NCI-H774 (cell line): ENCODE data around the gene ETHE1.

ENCODE experiments used
- DNase-seq: peaks from one replicate; lab custom pipeline; 2025; lab: John Stamatoyannopoulos, UW

ETHE1 gene, protein sequence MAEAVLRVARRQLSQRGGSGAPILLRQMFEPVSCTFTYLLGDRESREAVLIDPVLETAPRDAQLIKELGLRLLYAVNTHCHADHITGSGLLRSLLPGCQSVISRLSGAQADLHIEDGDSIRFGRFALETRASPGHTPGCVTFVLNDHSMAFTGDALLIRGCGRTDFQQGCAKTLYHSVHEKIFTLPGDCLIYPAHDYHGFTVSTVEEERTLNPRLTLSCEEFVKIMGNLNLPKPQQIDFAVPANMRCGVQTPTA

GRCh38 chr19:43526884-43527859 is at the start of gene ETHE1:
ETHE1 (minus strand) TSS chr19:43527201; CDS start chr19:43527177, 24 bp downstream.
- DNase-seq, result peak; percentile 60

DNA sequence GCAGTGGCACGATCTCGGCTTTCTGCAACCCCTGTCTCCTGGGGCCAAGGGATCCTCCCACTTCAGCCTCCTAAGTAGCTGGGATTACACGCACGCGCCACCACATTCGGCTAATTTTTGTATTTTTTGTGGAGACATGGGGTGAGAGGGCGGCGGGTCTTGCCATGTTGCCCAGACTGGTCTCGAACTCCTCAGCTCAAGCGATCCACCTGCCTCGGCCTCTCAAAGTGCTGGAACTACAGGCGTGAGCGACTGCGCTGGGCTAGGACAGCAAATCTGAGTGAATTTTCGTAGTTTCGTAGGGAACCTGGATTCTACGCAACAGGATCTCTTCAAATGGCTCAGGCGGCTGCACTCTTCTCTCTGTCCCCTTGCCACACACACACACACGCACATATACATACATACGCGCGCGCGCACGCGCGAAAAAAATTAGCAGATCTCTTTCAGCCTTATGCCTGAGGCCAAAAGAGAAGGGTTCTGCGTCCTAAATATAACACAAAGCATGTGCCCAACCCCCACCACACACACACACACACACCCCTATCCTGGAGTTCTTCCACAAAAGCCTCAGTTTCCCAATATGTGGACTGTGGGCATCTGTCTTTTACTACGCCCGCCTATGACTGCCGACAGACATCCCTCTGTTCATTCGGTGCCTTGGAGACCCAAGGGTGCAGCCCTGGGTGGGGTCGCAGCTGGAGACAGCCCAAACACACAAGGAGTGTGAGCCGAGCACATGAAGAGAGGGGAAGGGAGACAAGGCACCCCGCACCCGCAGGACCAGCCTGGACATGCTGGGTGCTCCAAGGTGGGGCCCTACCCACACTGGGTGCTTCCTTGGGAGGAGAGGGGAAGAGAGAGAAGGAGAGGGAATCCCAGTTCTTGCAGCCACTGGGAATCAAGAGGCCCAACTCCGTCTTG is 49.2 kb upstream of the ETHE1 start:
- DNase-seq, result no peak

DNA sequence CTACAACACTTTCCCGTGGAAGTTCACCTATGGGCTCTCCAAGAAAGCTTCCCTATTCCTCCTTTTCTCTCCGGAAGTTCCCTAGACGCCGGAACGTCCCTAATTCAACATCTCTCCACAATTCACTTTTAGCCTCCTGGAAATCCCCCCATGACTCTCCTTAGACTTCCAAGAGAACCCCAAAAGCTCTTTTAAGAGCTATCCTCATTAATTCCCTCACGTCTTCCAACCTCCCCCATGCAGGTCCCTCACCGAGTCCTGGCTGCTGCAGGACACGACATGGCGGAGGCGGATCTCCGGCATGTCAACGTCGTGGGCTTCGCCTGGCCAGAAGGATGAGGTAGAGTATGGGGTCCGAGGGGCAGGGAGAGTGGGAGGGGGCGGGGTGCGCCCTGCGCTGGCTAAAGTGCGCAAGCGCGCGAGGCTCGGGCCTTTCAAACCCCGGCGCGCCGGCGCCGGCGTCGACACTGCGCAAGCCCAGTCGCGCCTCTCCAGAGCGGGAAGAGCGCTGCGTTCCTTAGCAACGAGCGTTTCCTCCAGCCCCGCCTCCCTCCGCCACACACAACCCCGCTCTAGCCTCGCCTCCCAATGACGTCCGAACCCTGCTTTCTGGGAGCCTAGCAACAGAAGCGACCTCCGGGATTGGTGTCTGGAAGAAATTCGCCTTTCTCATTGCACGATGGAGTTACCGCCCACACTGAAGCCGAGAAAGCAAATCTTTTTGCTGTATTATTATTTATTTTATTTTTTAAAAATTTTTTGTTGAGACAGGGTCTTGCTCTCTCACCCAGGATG is 48.4 kb upstream of the ETHE1 start, which contains the start of the genes PINLYP and XRCC1:
Gene PINLYP, plus strand, starts transcription at position 646 of the 795 bp plus-strand sequence. CDS start 1,391 bp downstream, outside the sequence.
Gene XRCC1, minus strand, starts transcription at position 372 of the 795 bp plus-strand sequence. Its CDS starts 69 bp downstream, at position 303.
- DNase-seq, result peak; percentile 98

DNA sequence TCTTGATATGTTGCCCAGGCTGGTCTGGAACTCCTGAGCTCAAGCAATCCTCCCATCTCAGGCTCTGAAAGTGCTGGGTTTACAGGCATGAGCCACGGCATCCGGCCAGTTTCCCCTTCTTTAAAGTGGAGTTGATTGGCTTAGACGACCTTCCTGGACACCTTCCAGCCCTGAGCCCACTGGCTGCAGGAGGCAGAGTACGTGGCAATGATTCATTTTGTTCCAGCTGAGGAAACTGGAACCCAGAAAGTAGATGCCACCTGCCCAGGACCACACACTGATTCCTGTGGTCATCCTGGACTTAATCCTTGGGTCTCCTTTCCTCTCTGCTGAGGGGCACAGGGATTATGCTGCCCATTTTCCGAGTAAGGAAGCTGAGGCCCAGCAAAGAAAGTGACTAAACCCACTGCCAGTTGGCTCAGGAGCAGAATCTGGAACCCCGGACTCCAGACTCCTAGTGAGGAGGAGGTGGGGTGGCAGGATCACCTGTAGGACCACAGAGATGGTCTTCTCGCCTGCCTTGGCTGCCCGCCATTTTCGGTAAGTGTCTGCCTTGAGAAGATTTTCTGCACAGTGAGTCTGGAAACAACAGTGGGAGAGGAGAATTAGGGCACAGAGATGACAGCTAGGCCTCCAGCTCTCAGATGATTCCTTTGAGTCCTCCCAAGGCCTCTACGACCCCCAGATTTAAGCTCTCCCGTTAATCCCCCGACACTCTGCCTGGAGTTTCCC is 47.6 kb upstream of the ETHE1 start:
- no peak for DNase-seq

- DNase-seq, result peak; percentile 85
Observed at GRCh38 chr19:43572171-43572588, 45.2 kb upstream of the ETHE1 start.

GRCh38 chr19:43570174-43570791 is 43.3 kb upstream of the ETHE1 start:
- peak; percentile 86 for DNase-seq

DNA sequence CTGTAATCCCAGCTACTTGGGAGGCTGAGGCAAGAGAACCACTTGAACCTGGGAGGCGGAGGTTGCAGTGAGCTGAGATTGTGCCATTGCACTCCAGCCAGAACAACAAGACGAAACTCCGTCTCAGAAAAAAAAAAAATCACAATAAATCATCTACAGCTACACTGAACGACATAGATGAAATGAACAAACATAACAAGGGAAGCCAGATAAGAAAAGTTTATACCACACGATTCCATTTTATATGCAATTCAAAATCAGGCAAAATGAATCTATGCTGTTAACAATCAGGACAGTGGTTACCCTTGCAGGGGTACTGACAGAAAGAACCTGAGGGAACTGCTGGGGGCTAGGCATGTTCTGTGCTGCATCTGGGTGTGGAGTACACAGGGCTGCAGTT is 42.7 kb upstream of the ETHE1 start:
- no peak for DNase-seq

- DNase-seq, result no peak
Observed at GRCh38 chr19:43564800-43565199, 37.8 kb upstream of the ETHE1 start.

- DNase-seq, result no peak
Observed at GRCh38 chr19:43563816-43564457, 36.9 kb upstream of the ETHE1 start.

- DNase-seq, result peak; percentile 61
Observed at GRCh38 chr19:43562698-43563241, 35.8 kb upstream of the ETHE1 start.

- no peak for DNase-seq
Observed at GRCh38 chr19:43562226-43562697, 35.3 kb upstream of the ETHE1 start.

DNA sequence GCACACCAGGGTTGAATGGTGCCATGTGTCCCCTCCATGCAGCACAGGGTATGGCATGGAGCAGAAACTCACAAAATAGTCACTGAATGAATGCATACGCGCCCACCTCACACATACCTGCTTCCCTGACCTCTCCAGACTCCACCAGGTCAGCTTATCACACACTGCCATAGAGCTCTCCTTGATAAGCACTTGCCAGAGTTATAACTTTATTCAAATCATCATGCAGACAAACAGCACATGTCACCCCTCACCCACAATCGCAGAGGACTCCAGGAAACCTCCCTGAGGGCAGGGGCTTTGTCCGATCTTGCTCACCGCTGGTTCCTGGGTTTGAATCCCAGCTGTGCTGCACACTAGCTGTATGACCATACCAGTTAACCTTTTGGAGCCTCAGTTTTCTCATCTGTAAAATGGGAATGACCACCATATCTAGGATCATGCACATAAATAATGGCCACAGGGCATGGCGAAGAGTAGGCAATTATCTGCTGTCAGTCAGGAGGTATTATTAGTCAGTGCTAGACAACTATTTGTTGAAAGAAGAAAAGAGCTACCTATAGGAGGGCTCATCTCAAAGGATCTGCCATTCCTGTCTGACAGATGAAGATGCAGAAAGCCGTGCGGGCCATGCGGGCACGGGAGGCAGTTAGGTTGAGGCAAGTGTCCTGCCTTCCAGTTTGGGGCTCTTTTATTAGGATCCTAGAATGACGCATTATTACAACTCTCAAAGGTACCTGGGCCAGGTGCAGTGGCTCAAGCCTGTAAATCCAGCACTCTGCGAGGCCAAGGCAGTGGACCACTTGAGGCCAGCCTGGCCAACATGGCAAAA is 34.4 kb upstream of the ETHE1 start:
- DNase-seq, result no peak

- no peak for DNase-seq
Observed at GRCh38 chr19:43560687-43561086, 33.7 kb upstream of the ETHE1 start.

DNA sequence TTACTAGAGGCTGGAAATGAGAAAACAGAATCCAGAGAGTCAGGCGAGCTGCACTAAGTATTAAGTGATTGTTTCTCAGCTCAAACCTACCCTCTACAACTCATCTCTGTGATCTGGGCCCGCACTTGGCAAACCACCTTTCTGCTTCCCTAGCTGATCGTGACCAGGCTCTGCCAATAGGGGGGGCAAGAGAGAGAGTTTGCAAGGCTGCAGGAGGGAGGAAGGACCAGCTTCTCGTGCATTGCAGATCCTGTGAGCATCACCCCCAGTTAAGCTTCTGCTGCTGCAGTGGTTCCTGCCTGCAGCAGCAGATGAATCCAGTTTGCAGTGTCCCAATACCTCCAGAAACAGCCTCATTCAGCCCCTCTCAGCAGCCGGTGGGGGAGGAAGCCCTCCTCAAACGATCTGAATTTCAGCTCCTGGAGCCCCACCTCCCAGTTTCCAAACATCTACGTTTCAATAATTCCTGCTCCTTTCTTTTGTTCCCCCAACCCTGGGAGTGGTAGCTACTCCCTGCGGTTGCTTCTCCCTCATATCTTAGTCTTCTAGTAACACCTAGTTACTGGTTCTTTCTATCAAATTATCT is 28.3 kb upstream of the ETHE1 start:
- peak; percentile 26 for DNase-seq

- no peak for DNase-seq
Observed at GRCh38 chr19:43554317-43554895, 27.4 kb upstream of the ETHE1 start.

DNA sequence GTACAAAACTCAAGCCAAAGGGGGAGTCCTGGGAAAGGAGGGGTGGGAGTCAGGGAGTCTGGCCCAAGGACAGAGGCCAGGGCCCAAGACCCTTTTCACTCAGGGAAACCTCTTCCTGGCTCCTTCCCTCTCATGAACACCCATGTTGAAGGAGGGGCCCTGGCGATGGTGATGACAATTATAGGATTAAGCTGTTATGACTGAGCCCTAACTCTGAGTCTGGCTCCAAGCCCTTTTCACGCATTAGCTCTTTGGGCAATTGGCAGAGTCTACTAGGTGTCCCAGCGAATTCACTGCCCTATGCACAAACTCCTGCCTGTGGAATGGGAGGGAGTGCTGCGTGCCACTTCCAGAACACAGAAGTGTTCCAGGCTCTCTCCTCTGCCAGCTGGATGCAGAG is 26.7 kb upstream of the ETHE1 start:
- DNase-seq, result no peak

DNA sequence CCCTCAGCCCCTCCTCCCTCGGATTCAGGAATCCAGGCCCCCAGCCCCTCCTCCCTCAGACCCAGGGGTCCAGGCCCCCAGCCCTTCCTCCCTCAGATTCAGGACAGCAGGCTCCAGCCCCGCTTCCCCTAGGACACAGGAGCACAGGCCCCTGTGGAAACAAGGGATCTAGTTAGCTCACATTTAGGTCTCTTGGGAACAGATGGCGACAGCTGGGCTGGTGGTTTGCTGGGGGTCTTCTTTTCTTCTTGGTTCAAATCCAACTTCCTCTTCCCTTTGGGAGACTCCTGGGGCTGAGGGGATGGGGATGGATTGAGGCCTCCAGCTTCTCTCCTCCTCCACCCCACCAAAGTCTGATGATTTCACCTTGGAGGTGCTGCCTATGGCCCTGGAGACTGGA is 25.6 kb upstream of the ETHE1 start:
- no peak for DNase-seq
